Thoracic aorta (tissue), 2 donors: ENCODE results near the gene SORBS2. TPM values are rescaled to one million over a fixed set of nuclear protein-coding genes. Genes with fewer than 3 reads are reported as not detected.

Experiments used
- ATAC-seq: fragments of 150-250 bp; one replicate; pipeline ENCODE4 v1.8.0; 2017; ENCODE audit warnings: low read depth; ENCODE audit not compliant: insufficient number of reproducible peaks, low FRiP score
- DNase-seq: peaks from one replicate; pipeline ENCODE4 v3.0.0-alpha.2; 2020; ENCODE audit warnings: low spot score
- H3K27ac ChIP-seq, 2 donors: fragments of 200-600 bp; sonication (generic); 1 replicate in 1 of 2; 2 replicates in 1 of 2; pipeline ENCODE4 v1.5.1; 2016; ENCODE audit warnings: mild to moderate bottlenecking in 2 of 2, moderate library complexity in 2 of 2
- H3K27me3 ChIP-seq: fragments of 200-600 bp; sonication (generic); replicated peaks from 2 replicates; pipeline ENCODE4 v1.6.0; 2016; ENCODE audit warnings: mild to moderate bottlenecking; ENCODE audit not compliant: insufficient read depth
- H3K36me3 ChIP-seq: fragments of 200-600 bp; sonication (generic); one replicate; pipeline ENCODE4 v1.5.1; 2016
- H3K4me1 ChIP-seq, 2 donors: fragments of 200-600 bp; sonication (generic); 1 replicate in 1 of 2; 2 replicates in 1 of 2; pipeline versions ENCODE4 v1.5.1 to v1.6.0; 2016; ENCODE audit warnings: low read depth in 2 of 2, mild to moderate bottlenecking in 1 of 2; ENCODE audit not compliant: control insufficient read depth in 1 of 2
- H3K4me3 ChIP-seq: fragments of 200-600 bp; sonication (generic); 2 replicates; pipeline ENCODE4 v1.5.1; 2016; ENCODE audit warnings: mild to moderate bottlenecking
- H3K9me3 ChIP-seq: fragments of 200-600 bp; sonication (generic); 2 replicates; pipeline ENCODE4 v1.5.1; 2016
- CTCF ChIP-seq: fragments of 200-600 bp; sonication (generic); IDR thresholded peaks from one replicate; pipeline ENCODE4 v1.5.1; 2019; ENCODE audit warnings: antibody characterized with exemption
- total RNA-seq, 2 donors: library from RNA; depleted of rRNA; stranded (reverse); fragments of >200 nt; gene quantifications; one replicate each; pipeline versions ENCODE4 v1.1.0 to v1.2.3, GENCODE V29; 2016

SORBS2 gene
- total RNA-seq, 2 donors from 2014 or later = 268 to 443 TPM

GRCh38 chr4:185713731-185714130 is 98.3 kb downstream of the SORBS2 start:
- no peak for TF ChIP-seq CTCF

GRCh38 chr4:185713272-185713671 is 98.7 kb downstream of the SORBS2 start:
- Histone ChIP-seq H3K4me1 (peaks cover 13 to 50% of the 10 kb centered on the region in 2 donors), H3K4me3 (no peak overlapping the region), H3K36me3 (no peaks in the 10 kb centered on the region), H3K27ac (no peak overlapping the region), H3K27me3 (no peaks in the 10 kb centered on the region), H3K9me3 (no peaks in the 10 kb centered on the region)
- ATAC-seq = no peak
- TF ChIP-seq CTCF = no peak
- DNase-seq = no peak

More at GRCh38 chr4:185713731-185714130, 98.3 kb downstream of the SORBS2 start:
- no peak overlapping the region for H3K27ac ChIP-seq
- no peaks in the 10 kb centered on the region for H3K36me3 ChIP-seq
- no peak for DNase-seq
- no peaks in the 10 kb centered on the region for H3K27me3 ChIP-seq
- peaks cover 15 to 50% of the 10 kb centered on the region in 2 donors for H3K4me1 ChIP-seq
- no peak for ATAC-seq
- H3K4me3 ChIP-seq = no peak overlapping the region
- no peaks in the 10 kb centered on the region for H3K9me3 ChIP-seq

- no peak overlapping the region for H3K27ac ChIP-seq
- no peaks in the 10 kb centered on the region for H3K27me3 ChIP-seq
- ATAC-seq (no peak), DNase-seq (no peak)
- H3K4me3 ChIP-seq = no peak overlapping the region
- no peak for TF ChIP-seq CTCF
- peaks cover 11 to 51% of the 10 kb centered on the region in 2 donors for H3K4me1 ChIP-seq
- no peaks in the 10 kb centered on the region for H3K36me3 ChIP-seq
- H3K9me3 ChIP-seq = no peaks in the 10 kb centered on the region
Measured at GRCh38 chr4:185712350-185713024, 99.5 kb downstream of the SORBS2 start.

- TF ChIP-seq CTCF = no peak
- Histone ChIP-seq H3K9me3 (no peaks in the 10 kb centered on the region), H3K27ac (no peak overlapping the region), H3K4me1 (peaks cover 11 to 51% of the 10 kb centered on the region in 2 donors), H3K36me3 (no peaks in the 10 kb centered on the region), H3K4me3 (no peak overlapping the region), H3K27me3 (no peaks in the 10 kb centered on the region)
- no peak for ATAC-seq
- no peak for DNase-seq
Measured at GRCh38 chr4:185711726-185712125, 100.3 kb downstream of the SORBS2 start.

GRCh38 chr4:185710487-185710995 is 101.5 kb downstream of the SORBS2 start:
- H3K27ac ChIP-seq = peak overlapping the region in 1 of 2 donors; percentile 2
- DNase-seq = no peak

More at GRCh38 chr4:185710487-185710995, 101.5 kb downstream of the SORBS2 start:
- ATAC-seq = no peak
- no peak overlapping the region for H3K4me3 ChIP-seq
- H3K27me3 ChIP-seq = no peaks in the 10 kb centered on the region
- no peaks in the 10 kb centered on the region for H3K36me3 ChIP-seq
- peaks cover 11 to 51% of the 10 kb centered on the region in 2 donors for H3K4me1 ChIP-seq
- H3K9me3 ChIP-seq = no peaks in the 10 kb centered on the region
- no peak for TF ChIP-seq CTCF
